Measurements from ENCODE around the gene NHERF1.

Gene NHERF1

GRCh38 chr17:74815067-74815466, 66.6 kb downstream of the NHERF1 start:
- DNase-seq = no peak

- DNase-seq = no peak
Measured at GRCh38 chr17:74815550-74816370, 67.3 kb downstream of the NHERF1 start.

GRCh38 chr17:74816905-74817620, 68.6 kb downstream of the NHERF1 start:
- no peak for DNase-seq

- DNase-seq = no peak
Measured at GRCh38 chr17:74818291-74818938, 70.0 kb downstream of the NHERF1 start.

All from activated naive CD4-positive, alpha-beta T cell treated with anti-CD3 and anti-CD28 coated beads, Interleukin-2, amount 50 U/mL, for 16 hours (primary cell).